GM18526 (cell line): Measurements from ENCODE around the gene ENOX2.

ENCODE experiments used
- POLR2A ChIP-seq: IDR thresholded peaks from 3 replicates; pipeline ENCODE4 v1.6.1; 2011; ENCODE audit not compliant: insufficient read length; ENCODE audit errors: extremely low read depth

ENOX2 gene

GRCh38 chrX:130841776-130842175 lies 61.2 kb downstream of the ENOX2 start:
- TF ChIP-seq POLR2A = no peak

GRCh38 chrX:130840345-130840744 lies 62.7 kb downstream of the ENOX2 start:
- no peak for TF ChIP-seq POLR2A

- no peak for TF ChIP-seq POLR2A
Measured at GRCh38 chrX:130836447-130836846, 66.6 kb downstream of the ENOX2 start.

GRCh38 chrX:130834830-130835229 lies 68.2 kb downstream of the ENOX2 start:
- no peak for TF ChIP-seq POLR2A

- no peak for TF ChIP-seq POLR2A
Measured at GRCh38 chrX:130834149-130834548, 68.9 kb downstream of the ENOX2 start.

- no peak for TF ChIP-seq POLR2A
Measured at GRCh38 chrX:130831347-130831722, 71.7 kb downstream of the ENOX2 start.

GRCh38 chrX:130830599-130831346 lies 72.2 kb downstream of the ENOX2 start:
- TF ChIP-seq POLR2A = no peak

GRCh38 chrX:130829526-130830515 lies 73.2 kb downstream of the ENOX2 start:
- TF ChIP-seq POLR2A = no peak

GRCh38 chrX:130828641-130829040 lies 74.4 kb downstream of the ENOX2 start:
- TF ChIP-seq POLR2A = no peak

- no peak for TF ChIP-seq POLR2A
Measured at GRCh38 chrX:130827648-130828047, 75.4 kb downstream of the ENOX2 start.

GRCh38 chrX:130826249-130826648 lies 76.8 kb downstream of the ENOX2 start:
- TF ChIP-seq POLR2A = no peak

GRCh38 chrX:130825525-130825924 lies 77.5 kb downstream of the ENOX2 start:
- TF ChIP-seq POLR2A = no peak

- TF ChIP-seq POLR2A = no peak
Measured at GRCh38 chrX:130810561-130810960, 92.4 kb downstream of the ENOX2 start.

GRCh38 chrX:130805903-130806302 lies 97.1 kb downstream of the ENOX2 start:
- no peak for TF ChIP-seq POLR2A

GRCh38 chrX:130803537-130803936 lies 99.5 kb downstream of the ENOX2 start:
- no peak for TF ChIP-seq POLR2A

- no peak for TF ChIP-seq POLR2A
Measured at GRCh38 chrX:130801901-130802300, 101.1 kb downstream of the ENOX2 start.
